Measurements from ENCODE around the gene ACAT1.

- no peak for TF ChIP-seq CTCF (IDR thresholded peaks at IDR 0.05)
- no peak for TF ChIP-seq POLR2A (IDR thresholded peaks at IDR 0.05)
Measured at GRCh38 chr11:108111126-108111525, 10.2 kb upstream of the ACAT1 start.

All from Peyer's patch (tissue), 4 donors.